HG03139 (cell line): ENCODE results near the gene TTC29.
A peak's percentile ranks its signal among the peaks of the same experiment; 100 is the strongest.

Experiments used
- ATAC-seq: cut with Tn5 transposase; IDR thresholded peaks from one replicate; pipeline ENCODE4 v1.9.1; 2021; ENCODE audit not compliant: unreplicated experiment

Gene TTC29

GRCh38 chr4:146945556-146946374 is at the start of gene TTC29:
TTC29 (minus strand) TSS chr4:146945864; CDS start chr4:146939895, 5,969 bp downstream.
- peak; percentile 100 for ATAC-seq

- no peak for ATAC-seq
Measured at GRCh38 chr4:146981651-146982050, 36.0 kb upstream of the TTC29 start.

- ATAC-seq, result no peak
Measured at GRCh38 chr4:146978641-146979040, 33.0 kb upstream of the TTC29 start.

GRCh38 chr4:146976145-146976544 is 30.5 kb upstream of the TTC29 start:
- ATAC-seq, result no peak

GRCh38 chr4:146975527-146975926 is 29.9 kb upstream of the TTC29 start:
- no peak for ATAC-seq

GRCh38 chr4:146975036-146975435 is 29.4 kb upstream of the TTC29 start:
- no peak for ATAC-seq

- ATAC-seq, result no peak
Measured at GRCh38 chr4:146972036-146972435, 26.4 kb upstream of the TTC29 start.

GRCh38 chr4:146969126-146969525 is 23.5 kb upstream of the TTC29 start:
- ATAC-seq, result no peak

- no peak for ATAC-seq
Measured at GRCh38 chr4:146960634-146961033, 15.0 kb upstream of the TTC29 start.

- no peak for ATAC-seq
Measured at GRCh38 chr4:146959692-146960091, 14.0 kb upstream of the TTC29 start.

GRCh38 chr4:146957237-146957636 is 11.6 kb upstream of the TTC29 start:
- ATAC-seq, result no peak

GRCh38 chr4:146952896-146953295 is 7.2 kb upstream of the TTC29 start:
- ATAC-seq, result no peak

- ATAC-seq, result no peak
Measured at GRCh38 chr4:146949559-146949958, 3.9 kb upstream of the TTC29 start.

GRCh38 chr4:146943691-146944375 is 1.8 kb downstream of the TTC29 start:
- no peak for ATAC-seq

- ATAC-seq, result no peak
Measured at GRCh38 chr4:146932116-146932515, 13.5 kb downstream of the TTC29 start.

- ATAC-seq, result no peak
Measured at GRCh38 chr4:146930673-146931072, 15.0 kb downstream of the TTC29 start.

- no peak for ATAC-seq
Measured at GRCh38 chr4:146927695-146928094, 18.0 kb downstream of the TTC29 start.

GRCh38 chr4:146916479-146917076 is 29.1 kb downstream of the TTC29 start:
- ATAC-seq, result no peak

GRCh38 chr4:146915132-146915531 is 30.5 kb downstream of the TTC29 start:
- ATAC-seq, result no peak

GRCh38 chr4:146900295-146900694 is 45.4 kb downstream of the TTC29 start:
- ATAC-seq, result no peak

GRCh38 chr4:146890301-146890700 is 55.4 kb downstream of the TTC29 start:
- no peak for ATAC-seq

- ATAC-seq, result no peak
Measured at GRCh38 chr4:146883070-146883469, 62.6 kb downstream of the TTC29 start.
